ENCODE results near the gene SLC29A3.

SLC29A3 gene

GRCh38 chr10:71277914-71278665 is 41.0 kb upstream of the SLC29A3 start:
- Histone ChIP-seq H3K36me3 (ENCODE audit: insufficient read depth, low read length) (no peaks in the 10 kb centered on the region), H3K79me2 (ENCODE audit: control insufficient read depth, insufficient read depth, low read length, unreplicated experiment) (no peaks in the 10 kb centered on the region), H3K4me1 (ENCODE audit: control insufficient read depth, insufficient read depth, low read length, unreplicated experiment) (no peaks in the 10 kb centered on the region)

GRCh38 chr10:71278691-71279588 is 40.1 kb upstream of the SLC29A3 start:
- Histone ChIP-seq H3K27ac (ENCODE audit: low read depth, low read length) (no peak overlapping the region), H2AFZ (ENCODE audit: low read length, unreplicated experiment) (no peak overlapping the region), H3K79me2 (ENCODE audit: control insufficient read depth, insufficient read depth, low read length, unreplicated experiment) (no peaks in the 10 kb centered on the region), H3K36me3 (ENCODE audit: insufficient read depth, low read length) (no peaks in the 10 kb centered on the region), H3K27me3 (ENCODE audit: insufficient read depth, low read length) (no peaks in the 10 kb centered on the region), H3K4me1 (ENCODE audit: control insufficient read depth, insufficient read depth, low read length, unreplicated experiment) (no peaks in the 10 kb centered on the region), H3K4me3 (ENCODE audit: low read depth, low read length) (no peak overlapping the region)

More at GRCh38 chr10:71277914-71278665, 41.0 kb upstream of the SLC29A3 start:
- H3K27ac ChIP-seq (ENCODE audit: low read depth, low read length) = no peak overlapping the region
- H2AFZ ChIP-seq (ENCODE audit: low read length, unreplicated experiment) = no peak overlapping the region
- no peaks in the 10 kb centered on the region for H3K27me3 ChIP-seq (ENCODE audit: insufficient read depth, low read length)
- no peak overlapping the region for H3K4me3 ChIP-seq (ENCODE audit: low read depth, low read length)

- no peak overlapping the region for H3K4me3 ChIP-seq (ENCODE audit: low read depth, low read length)
- H3K27me3 ChIP-seq (ENCODE audit: insufficient read depth, low read length) = no peaks in the 10 kb centered on the region
- no peak overlapping the region for H2AFZ ChIP-seq (ENCODE audit: low read length, unreplicated experiment)
- H3K79me2 ChIP-seq (ENCODE audit: control insufficient read depth, insufficient read depth, low read length, unreplicated experiment) = no peaks in the 10 kb centered on the region
- H3K36me3 ChIP-seq (ENCODE audit: insufficient read depth, low read length) = no peaks in the 10 kb centered on the region
- H3K27ac ChIP-seq (ENCODE audit: low read depth, low read length) = no peak overlapping the region
- H3K4me1 ChIP-seq (ENCODE audit: control insufficient read depth, insufficient read depth, low read length, unreplicated experiment) = no peaks in the 10 kb centered on the region
These were observed 39.4 kb upstream of the SLC29A3 start for GRCh38 chr10:71279590-71280170.

GRCh38 chr10:71280216-71280615 is 38.8 kb upstream of the SLC29A3 start:
- H3K79me2 ChIP-seq (ENCODE audit: control insufficient read depth, insufficient read depth, low read length, unreplicated experiment) = no peaks in the 10 kb centered on the region
- H3K27ac ChIP-seq (ENCODE audit: low read depth, low read length) = no peak overlapping the region
- no peak overlapping the region for H3K4me3 ChIP-seq (ENCODE audit: low read depth, low read length)
- H3K4me1 ChIP-seq (ENCODE audit: control insufficient read depth, insufficient read depth, low read length, unreplicated experiment) = no peaks in the 10 kb centered on the region
- H3K36me3 ChIP-seq (ENCODE audit: insufficient read depth, low read length) = no peaks in the 10 kb centered on the region
- H2AFZ ChIP-seq (ENCODE audit: low read length, unreplicated experiment) = no peak overlapping the region
- H3K27me3 ChIP-seq (ENCODE audit: insufficient read depth, low read length) = no peaks in the 10 kb centered on the region

GRCh38 chr10:71280825-71281224 is 38.2 kb upstream of the SLC29A3 start:
- Histone ChIP-seq H3K36me3 (ENCODE audit: insufficient read depth, low read length) (no peaks in the 10 kb centered on the region), H3K27ac (ENCODE audit: low read depth, low read length) (no peak overlapping the region), H2AFZ (ENCODE audit: low read length, unreplicated experiment) (no peak overlapping the region)

GRCh38 chr10:71281646-71282322 is 37.3 kb upstream of the SLC29A3 start:
- Histone ChIP-seq H3K27me3 (ENCODE audit: insufficient read depth, low read length) (no peaks in the 10 kb centered on the region), H3K36me3 (ENCODE audit: insufficient read depth, low read length) (no peaks in the 10 kb centered on the region), H3K4me3 (ENCODE audit: low read depth, low read length) (no peak overlapping the region), H3K4me1 (ENCODE audit: control insufficient read depth, insufficient read depth, low read length, unreplicated experiment) (no peaks in the 10 kb centered on the region), H3K27ac (ENCODE audit: low read depth, low read length) (no peak overlapping the region), H3K79me2 (ENCODE audit: control insufficient read depth, insufficient read depth, low read length, unreplicated experiment) (no peaks in the 10 kb centered on the region), H2AFZ (ENCODE audit: low read length, unreplicated experiment) (no peak overlapping the region)

More at GRCh38 chr10:71280825-71281224, 38.2 kb upstream of the SLC29A3 start:
- H3K79me2 ChIP-seq (ENCODE audit: control insufficient read depth, insufficient read depth, low read length, unreplicated experiment) = no peaks in the 10 kb centered on the region
- no peaks in the 10 kb centered on the region for H3K4me1 ChIP-seq (ENCODE audit: control insufficient read depth, insufficient read depth, low read length, unreplicated experiment)
- no peak overlapping the region for H3K4me3 ChIP-seq (ENCODE audit: low read depth, low read length)
- H3K27me3 ChIP-seq (ENCODE audit: insufficient read depth, low read length) = no peaks in the 10 kb centered on the region

GRCh38 chr10:71282323-71282680 is 36.8 kb upstream of the SLC29A3 start:
- Histone ChIP-seq H3K79me2 (ENCODE audit: control insufficient read depth, insufficient read depth, low read length, unreplicated experiment) (no peaks in the 10 kb centered on the region), H3K4me3 (ENCODE audit: low read depth, low read length) (no peak overlapping the region), H3K36me3 (ENCODE audit: insufficient read depth, low read length) (no peaks in the 10 kb centered on the region), H3K27ac (ENCODE audit: low read depth, low read length) (no peak overlapping the region), H3K27me3 (ENCODE audit: insufficient read depth, low read length) (no peaks in the 10 kb centered on the region), H3K4me1 (ENCODE audit: control insufficient read depth, insufficient read depth, low read length, unreplicated experiment) (no peaks in the 10 kb centered on the region), H2AFZ (ENCODE audit: low read length, unreplicated experiment) (no peak overlapping the region)

GRCh38 chr10:71283410-71283809 is 35.6 kb upstream of the SLC29A3 start:
- no peaks in the 10 kb centered on the region for H3K4me1 ChIP-seq (ENCODE audit: control insufficient read depth, insufficient read depth, low read length, unreplicated experiment)
- no peaks in the 10 kb centered on the region for H3K27me3 ChIP-seq (ENCODE audit: insufficient read depth, low read length)
- H2AFZ ChIP-seq (ENCODE audit: low read length, unreplicated experiment) = no peak overlapping the region
- H3K4me3 ChIP-seq (ENCODE audit: low read depth, low read length) = no peak overlapping the region
- H3K79me2 ChIP-seq (ENCODE audit: control insufficient read depth, insufficient read depth, low read length, unreplicated experiment) = no peaks in the 10 kb centered on the region
- H3K36me3 ChIP-seq (ENCODE audit: insufficient read depth, low read length) = no peaks in the 10 kb centered on the region
- H3K27ac ChIP-seq (ENCODE audit: low read depth, low read length) = no peak overlapping the region

GRCh38 chr10:71283876-71284275 is 35.2 kb upstream of the SLC29A3 start:
- H3K27ac ChIP-seq (ENCODE audit: low read depth, low read length) = no peak overlapping the region
- no peaks in the 10 kb centered on the region for H3K36me3 ChIP-seq (ENCODE audit: insufficient read depth, low read length)
- H3K27me3 ChIP-seq (ENCODE audit: insufficient read depth, low read length) = no peaks in the 10 kb centered on the region
- H2AFZ ChIP-seq (ENCODE audit: low read length, unreplicated experiment) = no peak overlapping the region
- no peaks in the 10 kb centered on the region for H3K79me2 ChIP-seq (ENCODE audit: control insufficient read depth, insufficient read depth, low read length, unreplicated experiment)
- no peaks in the 10 kb centered on the region for H3K4me1 ChIP-seq (ENCODE audit: control insufficient read depth, insufficient read depth, low read length, unreplicated experiment)
- H3K4me3 ChIP-seq (ENCODE audit: low read depth, low read length) = no peak overlapping the region

GRCh38 chr10:71284544-71285179 is 34.4 kb upstream of the SLC29A3 start:
- no peak overlapping the region for H3K4me3 ChIP-seq (ENCODE audit: low read depth, low read length)
- no peaks in the 10 kb centered on the region for H3K27me3 ChIP-seq (ENCODE audit: insufficient read depth, low read length)
- H3K36me3 ChIP-seq (ENCODE audit: insufficient read depth, low read length) = no peaks in the 10 kb centered on the region
- no peaks in the 10 kb centered on the region for H3K4me1 ChIP-seq (ENCODE audit: control insufficient read depth, insufficient read depth, low read length, unreplicated experiment)
- H3K79me2 ChIP-seq (ENCODE audit: control insufficient read depth, insufficient read depth, low read length, unreplicated experiment) = no peaks in the 10 kb centered on the region
- no peak overlapping the region for H2AFZ ChIP-seq (ENCODE audit: low read length, unreplicated experiment)
- no peak overlapping the region for H3K27ac ChIP-seq (ENCODE audit: low read depth, low read length)

Measured in ACC112 (cell line).